Ovary (tissue), 3 donors: ENCODE results near the gene ZRANB2.

Source experiments
- EP300 ChIP-seq: sonication (generic); formaldehyde crosslinking; IDR thresholded peaks from one replicate; pipeline ENCODE4 v1.6.1; 2017; ENCODE audit warnings: antibody characterized with exemption
- POLR2A ChIP-seq: fragments of 450-650 bp; IDR thresholded peaks from one replicate; pipeline ENCODE4 v1.6.1; 2017; ENCODE audit warnings: antibody characterized with exemption, mild to moderate bottlenecking, moderate library complexity
- TF ChIP-seq, protein P1 (sequence below), 3 donors: fragments of 450-650 bp in 2 of 3; fragments of 200-600 bp in 1 of 3; IDR thresholded peaks; one replicate each; pipeline versions ENCODE4 v1.5.1 to v1.8.0; 2016 to 2022; ENCODE audit warnings: antibody characterized with exemption in 3 of 3, mild to moderate bottlenecking in 1 of 3
- donor health status: DM: no; HTN: no; CAD: no.

DNA sequence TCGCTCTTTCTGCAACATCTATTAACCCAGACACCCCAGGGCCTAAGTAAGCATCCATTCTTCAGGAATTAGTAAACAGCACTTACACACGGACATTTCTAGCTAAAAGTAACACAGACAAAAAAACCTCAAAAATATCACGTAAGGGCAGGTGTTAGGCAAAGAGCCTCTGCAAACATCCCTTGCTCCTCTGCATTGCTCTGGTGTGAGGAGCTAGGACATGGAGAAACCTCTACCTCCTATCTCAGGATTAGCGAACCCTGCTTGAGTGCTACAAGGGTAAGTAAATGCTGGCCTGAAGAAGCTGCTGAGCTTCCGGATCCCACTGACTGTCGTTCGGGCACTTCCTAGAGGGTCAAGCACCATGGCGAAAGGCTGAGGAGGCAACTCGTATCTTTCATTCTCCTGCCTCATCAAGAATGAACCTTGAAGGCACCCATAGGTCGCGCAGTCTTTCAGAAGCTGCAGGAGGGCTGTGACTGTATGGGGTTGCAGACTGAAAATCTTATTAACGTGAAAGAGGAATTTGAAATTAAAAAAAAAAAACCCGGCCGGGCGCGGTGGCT, 35.3 kb downstream of the ZRANB2 start:
- TF ChIP-seq, protein P1, sequence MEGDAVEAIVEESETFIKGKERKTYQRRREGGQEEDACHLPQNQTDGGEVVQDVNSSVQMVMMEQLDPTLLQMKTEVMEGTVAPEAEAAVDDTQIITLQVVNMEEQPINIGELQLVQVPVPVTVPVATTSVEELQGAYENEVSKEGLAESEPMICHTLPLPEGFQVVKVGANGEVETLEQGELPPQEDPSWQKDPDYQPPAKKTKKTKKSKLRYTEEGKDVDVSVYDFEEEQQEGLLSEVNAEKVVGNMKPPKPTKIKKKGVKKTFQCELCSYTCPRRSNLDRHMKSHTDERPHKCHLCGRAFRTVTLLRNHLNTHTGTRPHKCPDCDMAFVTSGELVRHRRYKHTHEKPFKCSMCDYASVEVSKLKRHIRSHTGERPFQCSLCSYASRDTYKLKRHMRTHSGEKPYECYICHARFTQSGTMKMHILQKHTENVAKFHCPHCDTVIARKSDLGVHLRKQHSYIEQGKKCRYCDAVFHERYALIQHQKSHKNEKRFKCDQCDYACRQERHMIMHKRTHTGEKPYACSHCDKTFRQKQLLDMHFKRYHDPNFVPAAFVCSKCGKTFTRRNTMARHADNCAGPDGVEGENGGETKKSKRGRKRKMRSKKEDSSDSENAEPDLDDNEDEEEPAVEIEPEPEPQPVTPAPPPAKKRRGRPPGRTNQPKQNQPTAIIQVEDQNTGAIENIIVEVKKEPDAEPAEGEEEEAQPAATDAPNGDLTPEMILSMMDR (IDR thresholded peaks at IDR 0.05) = no peak
- TF ChIP-seq POLR2A = no peak
- TF ChIP-seq EP300 = no peak
